Measurements from ENCODE around the gene FRS3. TPM values are rescaled to one million over a fixed set of nuclear protein-coding genes. Genes with fewer than 3 reads are reported as not detected.

FRS3 gene
- total and polyA plus RNA-seq, 2 of the 13 experiments (the other 11 are each of a cell fraction or from before 2014, with no cell fraction given) = 3.0 to 7.4 TPM

GRCh38 chr6:41728073-41728936 is 51.4 kb downstream of the FRS3 start (continued):
- TF ChIP-seq ZNF18 (CRISPR knock-in tag; IDR thresholded peaks at IDR 0.05; ENCODE audit: insufficient replicate concordance) = no peak
- TF ChIP-seq ZNF34 (CRISPR knock-in tag; IDR thresholded peaks at IDR 0.05; ENCODE audit: borderline replicate concordance) = no peak
- no peak for TF ChIP-seq NCOA1 (CRISPR knock-in tag; IDR thresholded peaks at IDR 0.05)
- TF ChIP-seq ZNF451 (CRISPR knock-in tag; IDR thresholded peaks at IDR 0.05) = no peak
- TF ChIP-seq E2F2 (CRISPR knock-in tag; IDR thresholded peaks at IDR 0.05; ENCODE audit: borderline replicate concordance) = no peak
- TF ChIP-seq KMT2B (CRISPR knock-in tag; IDR thresholded peaks at IDR 0.05) = no peak
- TF ChIP-seq SRF (IDR thresholded peaks at IDR 0.05; ENCODE audit: low read depth, low read length) = no peak
- TF ChIP-seq POLR2AphosphoS5 (IDR thresholded peaks at IDR 0.05; ENCODE audit: low read depth, low read length) = no peak
- TF ChIP-seq ZNF646 (CRISPR knock-in tag; IDR thresholded peaks at IDR 0.05) = 0 out of 2 replicates have a peak, but pooled peaks have one; percentile 19
- TF ChIP-seq REPIN1 (CRISPR knock-in tag; IDR thresholded peaks at IDR 0.05; ENCODE audit: borderline replicate concordance, low read depth) = no peak
- no peak for TF ChIP-seq SMAD1 (CRISPR knock-in tag; IDR thresholded peaks at IDR 0.05; ENCODE audit: borderline replicate concordance, low read depth)
- TF ChIP-seq ARHGAP35 (CRISPR knock-in tag; IDR thresholded peaks at IDR 0.05; ENCODE audit: borderline replicate concordance) = no peak
- TF ChIP-seq ATF1 (CRISPR knock-in tag; IDR thresholded peaks at IDR 0.05) = no peak
- TF ChIP-seq ZBTB34 (CRISPR knock-in tag; IDR thresholded peaks at IDR 0.05) = no peak
- peak; percentile 52; the same call in 1 of the 2 replicates for TF ChIP-seq MEF2D (CRISPR knock-in tag; IDR thresholded peaks at IDR 0.05)
- TF ChIP-seq MAF1 (CRISPR knock-in tag; IDR thresholded peaks at IDR 0.05; ENCODE audit: borderline replicate concordance) = no peak
- TF ChIP-seq ZNF547 (CRISPR knock-in tag; IDR thresholded peaks at IDR 0.05) = no peak
- peak; percentile 79; the same call in 1 of the 2 replicates for TF ChIP-seq ZNF788 (CRISPR knock-in tag; IDR thresholded peaks at IDR 0.05; ENCODE audit: borderline replicate concordance)
